H1 (cell line): ENCODE results near the gene ATP1B3. TPM values are rescaled to one million over a fixed set of nuclear protein-coding genes. Genes with fewer than 3 reads are reported as not detected.

Experiments used
- CTCF ChIA-PET: fragments of 300-600 bp; sonication (Branson Sonifier 250); formaldehyde crosslinking; loops from one replicate; lab custom pipeline; 2021; ENCODE audit not compliant: partially characterized antibody; lab: Charles Lee
- POLR2A ChIA-PET: fragments of 300-600 bp; sonication (Branson Sonifier 250); formaldehyde crosslinking; loops from one replicate; lab custom pipeline; 2021; ENCODE audit warnings: inconsistent platforms; ENCODE audit not compliant: partially characterized antibody; lab: Charles Lee
- DNase-seq, 2 experiments: peaks; one replicate each; pipeline versions ENCODE4 v3.0.0 to v3.0.0-alpha.2; 2010 to 2022; ENCODE audit warnings: low spot score in 2 of 2, low read depth in 1 of 2, mixed read lengths in 1 of 2
- FAIRE-seq: peaks from 2 replicates; lab custom pipeline; 2011; peaks lifted over from hg19 to GRCh38; lab: Jason Lieb, UNC
- H2AFZ ChIP-seq: 2 replicates; pipeline ENCODE4 v1.8.1; 2012; ENCODE audit warnings: low read length, inconsistent platforms
- H2AK5ac ChIP-seq: 2 replicates; pipeline ENCODE4 v1.6.1; 2013; ENCODE audit warnings: low read depth, low read length
- H2BK120ac ChIP-seq: replicated peaks from 2 replicates; pipeline ENCODE3; 2013; ENCODE audit warnings: low read depth, low read length, inconsistent platforms
- H2BK12ac ChIP-seq: 2 replicates; pipeline ENCODE4 v1.6.1; 2013; ENCODE audit warnings: low read depth, low read length
- H2BK15ac ChIP-seq: 2 replicates; pipeline ENCODE4 v1.6.1; 2013; ENCODE audit warnings: low read length
- H2BK20ac ChIP-seq: 2 replicates; pipeline ENCODE4 v1.6.1; 2013; ENCODE audit warnings: low read length
- H2BK5ac ChIP-seq: 2 replicates; pipeline ENCODE4 v1.6.1; 2013; ENCODE audit warnings: low read depth, low read length
- H3K14ac ChIP-seq: 2 replicates; pipeline ENCODE4 v1.6.1; 2013; ENCODE audit warnings: inconsistent platforms; ENCODE audit not compliant: insufficient read length
- H3K18ac ChIP-seq: 2 replicates; pipeline ENCODE4 v1.6.1; 2013; ENCODE audit warnings: low read length; ENCODE audit errors: extremely low read depth
- H3K23ac ChIP-seq: 2 replicates; pipeline ENCODE4 v1.6.1; 2013; ENCODE audit warnings: inconsistent platforms; ENCODE audit not compliant: insufficient read length
- H3K23me2 ChIP-seq: 2 replicates; pipeline ENCODE4 v1.6.1; 2013; ENCODE audit warnings: low read depth, low read length
- H3K27ac ChIP-seq: 2 replicates; pipeline ENCODE4 v1.6.1; 2011; ENCODE audit warnings: low read depth, low read length, inconsistent platforms
- H3K27me3 ChIP-seq, 4 experiments: replicated peaks in 1 of 4; 1 replicate in 1 of 4; 2 replicates in 3 of 4; pipeline versions ENCODE4 v1.6.1 to v1.8.1; 2011 to 2013; ENCODE audit warnings: low read length in 3 of 4, mild to moderate bottlenecking in 3 of 4, inconsistent platforms in 2 of 4, mixed read lengths in 2 of 4, moderate library complexity in 1 of 4; ENCODE audit not compliant: control insufficient read depth in 3 of 4, insufficient read depth in 3 of 4; ENCODE audit errors: extremely low read depth in 1 of 4
- H3K36me3 ChIP-seq, 4 experiments: 2 replicates each; pipeline versions ENCODE4 v1.6.1 to v1.8.1; 2011 to 2013; ENCODE audit warnings: mild to moderate bottlenecking in 4 of 4, low read length in 3 of 4, moderate library complexity in 2 of 4, control low read depth in 1 of 4, inconsistent platforms in 1 of 4; ENCODE audit not compliant: insufficient read depth in 4 of 4, control insufficient read depth in 2 of 4
- H3K4ac ChIP-seq: replicated peaks from 2 replicates; pipeline ENCODE3; 2013; ENCODE audit warnings: low read length, low read depth, mixed read lengths, inconsistent platforms; ENCODE audit not compliant: insufficient read length
- H3K4me1 ChIP-seq, 4 experiments: replicated peaks in 1 of 4; 1 replicate in 1 of 4; 2 replicates in 3 of 4; pipeline versions ENCODE4 v1.6.1 to v1.8.1; 2011 to 2013; ENCODE audit warnings: low read length in 3 of 4, inconsistent platforms in 2 of 4, mixed read lengths in 1 of 4; ENCODE audit not compliant: insufficient read depth in 4 of 4, control insufficient read depth in 3 of 4
- H3K4me2 ChIP-seq, 2 experiments: 2 replicates each; pipeline versions ENCODE4 v1.6.1 to v1.8.1; 2011 to 2013; ENCODE audit warnings: low read depth in 2 of 2, low read length in 2 of 2, control low read depth in 1 of 2, inconsistent platforms in 1 of 2, mild to moderate bottlenecking in 1 of 2; ENCODE audit not compliant: insufficient read depth in 1 of 2
- H3K4me3 ChIP-seq, 4 experiments: fragments of 200-600, 300-600 bp in 1 of 4; sonication (generic), shearing (Covaris generic), sonication (Bioruptor Twin) in 1 of 4; 2 replicates each; pipeline versions ENCODE4 v1.5.1 to v1.8.1; 2011 to 2016; ENCODE audit warnings: low read length in 4 of 4, low read depth in 3 of 4, control low read depth in 2 of 4, inconsistent platforms in 2 of 4, mild to moderate bottlenecking in 2 of 4, mixed read lengths in 1 of 4, moderate library complexity in 1 of 4; ENCODE audit not compliant: insufficient read depth in 2 of 4; ENCODE audit errors: extremely low read depth in 1 of 4
- H3K56ac ChIP-seq: replicated peaks from 2 replicates; pipeline ENCODE3; 2013; ENCODE audit warnings: low read depth, mild to moderate bottlenecking, mixed read lengths, low read length, inconsistent platforms; ENCODE audit not compliant: insufficient read length
- H3K79me1 ChIP-seq: 2 replicates; pipeline ENCODE4 v1.6.1; 2013; ENCODE audit warnings: low read depth, low read length, control low read depth
- H3K79me2 ChIP-seq, 2 experiments: 2 replicates each; pipeline versions ENCODE4 v1.6.1 to v1.8.1; 2012 to 2013; ENCODE audit warnings: low read length in 2 of 2, mild to moderate bottlenecking in 2 of 2, inconsistent platforms in 1 of 2; ENCODE audit not compliant: insufficient read depth in 2 of 2, control insufficient read depth in 1 of 2
- H3K9ac ChIP-seq, 4 experiments: replicated peaks in 1 of 4; 1 replicate in 1 of 4; 2 replicates in 3 of 4; pipeline versions ENCODE4 v1.6.1 to v1.8.1; 2011 to 2013; ENCODE audit warnings: low read depth in 3 of 4, low read length in 3 of 4, control low read depth in 2 of 4, mild to moderate bottlenecking in 2 of 4, moderate library complexity in 2 of 4, inconsistent platforms in 1 of 4; ENCODE audit errors: extremely low read depth in 1 of 4
- H3K9me3 ChIP-seq, 2 experiments: 2 replicates each; pipeline versions ENCODE4 v1.6.1 to v1.8.1; 2012 to 2013; ENCODE audit warnings: mild to moderate bottlenecking in 2 of 2, moderate library complexity in 2 of 2, control low read depth in 1 of 2, inconsistent platforms in 1 of 2, low read depth in 1 of 2, low read length in 1 of 2, mixed read lengths in 1 of 2; ENCODE audit not compliant: insufficient read depth in 2 of 2
- H4K20me1 ChIP-seq, 2 experiments: replicated peaks in 1 of 2; 2 replicates each; pipeline versions ENCODE3 to v1.8.1; 2011 to 2013; ENCODE audit warnings: inconsistent platforms in 2 of 2, low read length in 2 of 2, mild to moderate bottlenecking in 1 of 2; ENCODE audit not compliant: insufficient read depth in 2 of 2, control insufficient read depth in 1 of 2
- H4K5ac ChIP-seq: 2 replicates; pipeline ENCODE4 v1.6.1; 2013; ENCODE audit warnings: low read length, low read depth, mixed read lengths, inconsistent platforms; ENCODE audit not compliant: insufficient read length
- H4K8ac ChIP-seq: 2 replicates; pipeline ENCODE4 v1.8.0; 2013; ENCODE audit warnings: mild to moderate bottlenecking, moderate library complexity, low read length, inconsistent platforms; ENCODE audit not compliant: insufficient read depth; ENCODE audit errors: extremely low read depth
- H4K91ac ChIP-seq: replicated peaks from 2 replicates; pipeline ENCODE3; 2013; ENCODE audit warnings: low read length, mixed read lengths, inconsistent platforms; ENCODE audit not compliant: insufficient read length
- BACH1 ChIP-seq: IDR thresholded peaks from 2 replicates; pipeline ENCODE4 v1.6.1; 2012; ENCODE audit warnings: low read length, improper control_type of control experiment
- CBX5 ChIP-seq: fragments of 300-800, 300-1000 bp; sonication (generic); IDR thresholded peaks from 2 replicates; pipeline ENCODE4 v1.7.1; 2016; ENCODE audit warnings: antibody characterized with exemption, low read length, low read depth
- CTCF ChIP-seq, 3 experiments: IDR thresholded peaks; 1 replicate in 2 of 3; 2 replicates in 1 of 3; pipeline versions ENCODE4 v1.5.1 to v1.6.1; 2011; ENCODE audit warnings: low read length in 3 of 3, mild to moderate bottlenecking in 3 of 3, inconsistent platforms in 2 of 3, low read depth in 1 of 3, moderate library complexity in 1 of 3; ENCODE audit not compliant: insufficient read depth in 1 of 3; ENCODE audit errors: control extremely low read depth in 1 of 3
- FOSL1 ChIP-seq: IDR thresholded peaks from 2 replicates; pipeline ENCODE4 v1.6.1; 2011; ENCODE audit warnings: mild to moderate bottlenecking, low read depth, low read length, moderate library complexity; ENCODE audit not compliant: insufficient read depth
- HDAC2 ChIP-seq, 2 experiments: fragments of 300-600 bp in 1 of 2; sonication (generic) in 1 of 2; IDR thresholded peaks; 2 replicates each; pipeline ENCODE4 v1.6.1; 2011 to 2012; ENCODE audit warnings: low read depth in 2 of 2, low read length in 2 of 2, mild to moderate bottlenecking in 2 of 2, moderate library complexity in 2 of 2, borderline replicate concordance in 1 of 2, inconsistent platforms in 1 of 2
- HDAC6 ChIP-seq: IDR thresholded peaks from one replicate; pipeline ENCODE4 v1.7.1; 2012; ENCODE audit warnings: low read depth, mild to moderate bottlenecking, inconsistent platforms, low read length, moderate library complexity
- NRF1 ChIP-seq: IDR thresholded peaks from 2 replicates; pipeline ENCODE4 v1.6.1; 2011; ENCODE audit warnings: mild to moderate bottlenecking, low read depth, low read length, improper control_type of control experiment
- POLR2A ChIP-seq, 2 experiments: IDR thresholded peaks; 1 replicate in 1 of 2; 2 replicates in 1 of 2; pipeline ENCODE4 v1.6.1; 2011; ENCODE audit warnings: low read depth in 2 of 2, low read length in 2 of 2, mild to moderate bottlenecking in 2 of 2; ENCODE audit errors: control extremely low read depth in 1 of 2
- RXRA ChIP-seq: IDR thresholded peaks from 2 replicates; pipeline ENCODE4 v1.6.1; 2011; ENCODE audit warnings: low read depth, mild to moderate bottlenecking, low read length, moderate library complexity; ENCODE audit not compliant: insufficient read depth
- SIX5 ChIP-seq: IDR thresholded peaks from 2 replicates; pipeline ENCODE4 v1.6.1; 2011; ENCODE audit warnings: mild to moderate bottlenecking, low read depth, low read length
- SRF ChIP-seq: IDR thresholded peaks from 2 replicates; pipeline ENCODE4 v1.6.1; 2011; ENCODE audit warnings: mild to moderate bottlenecking, low read depth, low read length, moderate library complexity
- SUZ12 ChIP-seq: fragments of 200-600 bp; sonication (generic); IDR thresholded peaks from 2 replicates; pipeline ENCODE4 v1.6.1; 2012; ENCODE audit warnings: mild to moderate bottlenecking, inconsistent platforms, low read length, moderate library complexity, mixed read lengths
- TCF12 ChIP-seq: IDR thresholded peaks from 2 replicates; pipeline ENCODE4 v1.6.1; 2011; ENCODE audit warnings: low read depth, mild to moderate bottlenecking, low read length
- WGBS, 2 experiments: shearing (Covaris generic) in 1 of 2; methylation state at CpG; one replicate each; pipeline versions ENCODE4 v1.1.6 to v1.1.7; 2013 to 2015; ENCODE audit warnings: low lambda C conversion rate in 2 of 2, mixed read lengths in 2 of 2, inconsistent platforms in 1 of 2, low coverage in 1 of 2, missing lambda C conversion rate in 1 of 2; ENCODE audit not compliant: insufficient replicate concordance in 2 of 2, insufficient coverage in 1 of 2, insufficient read length in 1 of 2; ENCODE audit errors: extremely low coverage in 1 of 2, missing lambda C conversion rate in 1 of 2; 5-methylcytosine and 5-hydroxymethylcytosine counted together
- polyA plus RNA-seq, 7 experiments: library from polyadenylated mRNA; depleted of rRNA in 3 of 7; stranded (reverse) in 5 of 7; unstranded in 2 of 7; fragments of >200 nt in 5 of 7; fragments of 200-250 nt in 2 of 7; gene quantifications; 1 replicate in 5 of 7; 2 replicates in 1 of 7; 4 replicates in 1 of 7; pipeline versions ENCODE4 v1.2.1 to v1.2.3, GENCODE V29; 2011 to 2013; ENCODE audit warnings: missing spikeins in 2 of 7, mixed read lengths in 2 of 7
- total RNA-seq: library from RNA; stranded (reverse); fragmentation: NEBNext Ultra II Directional; extraction: Animal tissue kit (Norgen Biotek cat#: 25700); gene quantifications from 2 replicates; pipeline ENCODE4 v1.2.1, GENCODE V29; 2021

ATP1B3 gene
- total and polyA plus RNA-seq, 2 of the 8 experiments (the other 6 are each of a cell fraction or from before 2014, with no cell fraction given): 233 to 342 TPM

GRCh38 chr3:141952611-141953010, 76.2 kb downstream of the ATP1B3 start:
- Histone ChIP-seq H3K4me1 (no peaks in the 10 kb centered on the region; a peak in 1 of 7 replicates), H3K23me2 (no peaks in the 10 kb centered on the region), H2AFZ (no peak overlapping the region), H2BK120ac (no peak overlapping the region), H3K23ac (no peak overlapping the region), H4K20me1 (no peaks in the 10 kb centered on the region), H3K27ac (no peak overlapping the region), H3K79me2 (no peaks in the 10 kb centered on the region), H3K36me3 (peaks cover 2 to 36% (median 19%) of the 10 kb centered on the region in 4 experiments; a peak in 5 of 8 replicates), H3K56ac (no peak overlapping the region), H3K79me1 (no peaks in the 10 kb centered on the region), H3K27me3 (no peaks in the 10 kb centered on the region), H3K4ac (no peak overlapping the region), H3K9me3 (no peaks in the 10 kb centered on the region), H4K91ac (no peak overlapping the region), H3K18ac (no peak overlapping the region), H4K5ac (no peak overlapping the region), H4K8ac (no peak overlapping the region), H2BK5ac (no peak overlapping the region), H2BK20ac (no peak overlapping the region), H3K4me3 (no peak overlapping the region), H3K9ac (no peak overlapping the region), H2BK12ac (no peak overlapping the region), H3K4me2 (no peak overlapping the region), H3K14ac (no peak overlapping the region), H2AK5ac (no peak overlapping the region), H2BK15ac (no peak overlapping the region)
- FAIRE-seq (no peak), DNase-seq (no peak)
- CTCF ChIA-PET: no interaction called here
- POLR2A ChIA-PET: interaction anchor here (0.6 kb wide), 1 partner anchor 163 kb away, joined by 4 read pairs; no protein-coding TSS in a partner anchor
- 89% methylated on average over 2 of the region's 2 CpGs; no CpG with 5 or more reads in 1 of the 2 experiments for WGBS, 2 experiments
- TF ChIP-seq HDAC2 (IDR thresholded peaks at IDR 0.05; ENCODE audit: borderline replicate concordance in 1 of 2, low read depth in 2 of 2, low read length in 2 of 2): no peak
- TF ChIP-seq FOSL1: no peak
- no peak for TF ChIP-seq NRF1
- no peak for TF ChIP-seq POLR2A (IDR thresholded peaks at IDR 0.05; ENCODE audit: control extremely low read depth in 1 of 2, low read depth in 2 of 2, low read length in 2 of 2)
- TF ChIP-seq BACH1: no peak
- TF ChIP-seq CBX5: no peak
- TF ChIP-seq SIX5: no peak
- no peak for TF ChIP-seq TCF12
- no peak for TF ChIP-seq HDAC6
- TF ChIP-seq RXRA: no peak
- no peak for TF ChIP-seq SRF
- TF ChIP-seq CTCF (IDR thresholded peaks at IDR 0.05; ENCODE audit: control extremely low read depth in 1 of 3, insufficient read depth in 1 of 3, low read depth in 1 of 3, low read length in 3 of 3): no peak
- no peak for TF ChIP-seq SUZ12
